ENCODE results near the gene ASB1.

DNA sequence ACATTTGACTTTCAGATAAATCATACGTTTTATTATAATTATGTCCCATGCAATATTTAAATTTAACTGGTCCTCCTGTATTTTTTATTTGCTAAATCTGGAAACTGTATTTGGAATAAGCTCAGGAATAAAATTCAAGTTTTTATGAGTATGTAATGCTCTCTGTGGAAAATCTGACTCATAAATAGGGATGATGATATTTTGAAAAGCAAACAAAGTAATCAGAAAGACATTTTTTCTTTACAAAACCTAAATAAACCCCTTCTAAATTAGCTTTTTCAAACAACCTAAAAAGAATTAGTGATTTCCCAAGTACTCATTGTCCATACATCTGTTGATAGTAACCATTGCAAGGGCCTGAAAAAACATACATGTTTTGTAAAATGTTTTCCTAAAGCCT, 41.1 kb downstream of the ASB1 start:
- TF ChIP-seq, protein P1, sequence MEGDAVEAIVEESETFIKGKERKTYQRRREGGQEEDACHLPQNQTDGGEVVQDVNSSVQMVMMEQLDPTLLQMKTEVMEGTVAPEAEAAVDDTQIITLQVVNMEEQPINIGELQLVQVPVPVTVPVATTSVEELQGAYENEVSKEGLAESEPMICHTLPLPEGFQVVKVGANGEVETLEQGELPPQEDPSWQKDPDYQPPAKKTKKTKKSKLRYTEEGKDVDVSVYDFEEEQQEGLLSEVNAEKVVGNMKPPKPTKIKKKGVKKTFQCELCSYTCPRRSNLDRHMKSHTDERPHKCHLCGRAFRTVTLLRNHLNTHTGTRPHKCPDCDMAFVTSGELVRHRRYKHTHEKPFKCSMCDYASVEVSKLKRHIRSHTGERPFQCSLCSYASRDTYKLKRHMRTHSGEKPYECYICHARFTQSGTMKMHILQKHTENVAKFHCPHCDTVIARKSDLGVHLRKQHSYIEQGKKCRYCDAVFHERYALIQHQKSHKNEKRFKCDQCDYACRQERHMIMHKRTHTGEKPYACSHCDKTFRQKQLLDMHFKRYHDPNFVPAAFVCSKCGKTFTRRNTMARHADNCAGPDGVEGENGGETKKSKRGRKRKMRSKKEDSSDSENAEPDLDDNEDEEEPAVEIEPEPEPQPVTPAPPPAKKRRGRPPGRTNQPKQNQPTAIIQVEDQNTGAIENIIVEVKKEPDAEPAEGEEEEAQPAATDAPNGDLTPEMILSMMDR (IDR thresholded peaks at IDR 0.05) = no peak
- no peak for TF ChIP-seq POLR2A (IDR thresholded peaks at IDR 0.05)

Data from esophagus squamous epithelium (tissue), 4 donors.